HCT116 (cell line): ENCODE measurements around the gene MYZAP. TPM values are rescaled to one million over a fixed set of nuclear protein-coding genes. Genes with fewer than 3 reads are reported as not detected.

Experiments used
- ATAC-seq: fragments of 200-7000 bp; cut with Tn5 transposase; 2 replicates; pipeline ENCODE4 v1.9.1; 2020; ENCODE audit warnings: mild to moderate bottlenecking, moderate library complexity
- BruUV-seq: library from RNA; stranded (reverse); fragments of 400-500 nt; replicated peaks from 2 replicates; lab custom pipeline; 2021; lab: Mats Ljungman, UMichigan
- CTCF ChIA-PET: fragments of 300-600 bp; sonication (Branson Sonifier 250); formaldehyde crosslinking; loops from one replicate; lab custom pipeline; 2021; ENCODE audit warnings: antibody characterized with exemption; lab: Charles Lee
- POLR2A ChIA-PET: fragments of 300-600, 350-600 bp; sonication (Branson Sonifier 250); formaldehyde crosslinking; loops from one replicate; lab custom pipeline; 2021; ENCODE audit warnings: antibody characterized with exemption; lab: Charles Lee
- RAD21 ChIA-PET, 2 experiments: fragments of 300-600 bp; sonication (Branson Sonifier 250); formaldehyde crosslinking; loops; one replicate each; lab custom pipeline; 2023; ENCODE audit warnings: low total read pairs in 2 of 2; ENCODE audit not compliant: uncharacterized antibody in 2 of 2, unreplicated experiment in 2 of 2, low non-redundant PET in 1 of 2; lab: Charles Lee
- DNase-seq: peaks from one replicate; pipeline ENCODE4 v3.0.0-alpha.2; 2010; ENCODE audit warnings: low read depth, low spot score
- H2AFZ ChIP-seq: fragments of 200-600 bp; shearing (Covaris generic), sonication (generic); 2 replicates; pipeline ENCODE4 v1.6.1; 2017; ENCODE audit warnings: low read depth, mixed run types, mixed read lengths, antibody characterized with exemption, low read length; ENCODE audit not compliant: poor library complexity, severe bottlenecking
- H3K27ac ChIP-seq: 2 replicates; pipeline ENCODE4 v1.5.1; 2012; ENCODE audit warnings: low read depth, low read length
- H3K27me3 ChIP-seq: fragments of 200-600 bp; sonication (generic); 2 replicates; pipeline ENCODE4 v1.6.1; 2016; ENCODE audit warnings: mixed run types, low read length, mixed read lengths; ENCODE audit not compliant: insufficient read depth
- H3K36me3 ChIP-seq, 2 experiments: fragments of 200-500 bp in 1 of 2; fragments of 200-600 bp in 1 of 2; sonication (Bioruptor generic) in 1 of 2; sonication (generic) in 1 of 2; 2 replicates each; pipeline versions ENCODE4 v1.5.1 to v1.6.1; 2014 to 2016; ENCODE audit warnings: low read length in 2 of 2, inconsistent platforms in 1 of 2, mixed read lengths in 1 of 2, mixed run types in 1 of 2; ENCODE audit not compliant: insufficient read depth in 2 of 2, control insufficient read depth in 1 of 2
- H3K4me1 ChIP-seq, 2 experiments: fragments of 200-600 bp in 1 of 2; sonication (generic) in 1 of 2; 2 replicates each; pipeline versions ENCODE4 v1.5.1 to v1.6.1; 2012 to 2017; ENCODE audit warnings: low read length in 2 of 2, inconsistent platforms in 1 of 2, mild to moderate bottlenecking in 1 of 2, mixed read lengths in 1 of 2, mixed run types in 1 of 2, moderate library complexity in 1 of 2; ENCODE audit not compliant: insufficient read depth in 2 of 2, control insufficient read depth in 1 of 2
- H3K4me2 ChIP-seq: fragments of 200-600 bp; sonication (generic); 2 replicates; pipeline ENCODE4 v1.6.1; 2017; ENCODE audit warnings: mixed run types, low read length, mixed read lengths
- H3K4me3 ChIP-seq, 2 experiments: fragments of 200-600 bp in 1 of 2; sonication (generic) in 1 of 2; replicated peaks in 1 of 2; 2 replicates each; pipeline ENCODE4 v1.5.1; 2011 to 2016; ENCODE audit warnings: low read length in 2 of 2, control low read depth in 1 of 2, low read depth in 1 of 2, mild to moderate bottlenecking in 1 of 2, mixed read lengths in 1 of 2, mixed run types in 1 of 2
- H3K79me2 ChIP-seq: fragments of 200-600 bp; sonication (generic); 2 replicates; pipeline ENCODE4 v1.6.1; 2017; ENCODE audit warnings: mild to moderate bottlenecking, mixed run types, low read length, moderate library complexity, mixed read lengths; ENCODE audit not compliant: insufficient read depth
- H3K9ac ChIP-seq: fragments of 200-600 bp; sonication (generic); 2 replicates; pipeline ENCODE4 v1.6.1; 2016; ENCODE audit warnings: low read length, mixed read lengths
- H3K9me2 ChIP-seq: fragments of 200-600 bp; sonication (generic), shearing (Covaris generic); 2 replicates; pipeline ENCODE4 v1.6.1; 2017; ENCODE audit warnings: mixed run types, mild to moderate bottlenecking, moderate library complexity; ENCODE audit not compliant: insufficient read depth
- H3K9me3 ChIP-seq, 2 experiments: fragments of 200-500 bp in 1 of 2; fragments of 200-600 bp in 1 of 2; sonication (Bioruptor generic) in 1 of 2; sonication (generic) in 1 of 2; 2 replicates each; pipeline ENCODE4 v1.6.1; 2014 to 2017; ENCODE audit warnings: low read length in 2 of 2, mixed read lengths in 2 of 2, inconsistent platforms in 1 of 2, low read depth in 1 of 2, mild to moderate bottlenecking in 1 of 2, mixed run types in 1 of 2, moderate library complexity in 1 of 2; ENCODE audit not compliant: control insufficient read depth in 1 of 2, insufficient read depth in 1 of 2
- H4K20me1 ChIP-seq: fragments of 200-600 bp; sonication (generic), shearing (Covaris generic); 2 replicates; pipeline ENCODE4 v1.6.1; 2017; ENCODE audit warnings: mixed run types, mild to moderate bottlenecking, moderate library complexity; ENCODE audit not compliant: insufficient read depth
- CTCF ChIP-seq, 3 experiments: fragments of 200-600 bp in 1 of 3; sonication (generic) in 1 of 3; IDR thresholded peaks in 2 of 3; conservative IDR thresholded peaks in 1 of 3; 2 replicates each; pipeline ENCODE4 v1.5.1; 2012 to 2017; ENCODE audit warnings: low read depth in 2 of 3, low read length in 2 of 3, antibody characterized with exemption in 1 of 3, borderline replicate concordance in 1 of 3, control low read depth in 1 of 3, mild to moderate bottlenecking in 1 of 3, mixed read lengths in 1 of 3, mixed run types in 1 of 3, moderate library complexity in 1 of 3; ENCODE audit not compliant: insufficient read depth in 1 of 3
- EZH2phosphoT487 ChIP-seq: fragments of 200-600 bp; IDR thresholded peaks from 2 replicates; pipeline ENCODE4 v1.6.1; 2018; ENCODE audit warnings: antibody characterized with exemption, borderline replicate concordance
- FOSL1 ChIP-seq: IDR thresholded peaks from 2 replicates; pipeline ENCODE4 v1.6.1; 2012; ENCODE audit warnings: low read depth
- MAX ChIP-seq: IDR thresholded peaks from 2 replicates; pipeline ENCODE4 v1.6.1; 2012
- POLR2A ChIP-seq: IDR thresholded peaks from 2 replicates; pipeline ENCODE4 v1.7.0; 2011; ENCODE audit warnings: borderline replicate concordance; ENCODE audit not compliant: insufficient read depth, insufficient read length; ENCODE audit errors: extremely low read depth
- SP1 ChIP-seq: IDR thresholded peaks from 2 replicates; pipeline ENCODE4 v1.6.1; 2012; ENCODE audit warnings: low read depth
- YY1 ChIP-seq: IDR thresholded peaks from 2 replicates; pipeline ENCODE4 v1.6.1; 2011; ENCODE audit warnings: low read length, low read depth, moderate library complexity, mild to moderate bottlenecking; ENCODE audit not compliant: insufficient replicate concordance; ENCODE audit errors: extremely low read depth
- ZBTB33 ChIP-seq: IDR thresholded peaks from 2 replicates; pipeline ENCODE4 v1.6.1; 2011; ENCODE audit warnings: mild to moderate bottlenecking, low read length, moderate library complexity; ENCODE audit not compliant: insufficient replicate concordance; ENCODE audit errors: extremely low read depth
- ZFX ChIP-seq: fragments of 450-650 bp; IDR thresholded peaks from 2 replicates; pipeline ENCODE4 v1.6.1; 2017
- ZNF274 ChIP-seq: fragments of 200-500 bp; sonication (Bioruptor generic); IDR thresholded peaks from 2 replicates; pipeline ENCODE4 v1.6.1; 2014; ENCODE audit warnings: mild to moderate bottlenecking, low read depth, low read length, inconsistent platforms
- intact Hi-C: fragments of 100-400 bp; cut with micrococcal nuclease; formaldehyde crosslinking; loops from 2 replicates; pipeline ENCODE4 v1.10.0; 2022
- total RNA-seq: library from RNA; stranded (reverse); gene quantifications from one replicate; pipeline ENCODE4 v1.2.1, GENCODE V29; 2021; ENCODE audit not compliant: unreplicated experiment
- TF ChIP-seq, protein P1 (sequence below): IDR thresholded peaks from 2 replicates; pipeline ENCODE4 v1.6.1; 2012
- TF ChIP-seq, protein P2 (sequence below): IDR thresholded peaks from 2 replicates; pipeline ENCODE4 v1.6.1; 2012; ENCODE audit warnings: low read depth

The MYZAP gene
- total RNA-seq, 1 experiment from 2014 or later: 5.8 TPM

DNA sequence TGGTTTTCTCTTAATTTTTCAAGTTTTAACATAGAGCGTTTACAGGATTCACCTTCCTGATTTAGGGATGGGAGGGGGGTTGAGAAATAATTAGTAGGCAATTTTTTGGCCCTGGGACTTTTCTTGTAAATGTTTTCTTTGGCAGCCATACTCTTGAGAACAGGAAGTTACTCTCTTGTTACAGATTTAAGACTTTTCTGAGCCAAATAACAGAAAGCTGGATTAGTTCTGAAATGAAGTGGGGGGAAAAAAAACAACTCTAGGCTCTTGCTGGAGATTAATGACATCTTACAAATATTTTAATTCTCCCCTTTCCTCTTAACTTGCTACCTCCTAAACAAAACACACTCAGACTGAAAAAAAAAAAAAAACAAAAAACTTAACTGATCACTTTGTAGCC lies 101.0 kb downstream of the MYZAP start:
- Histone ChIP-seq H3K27ac (no peak overlapping the region), H3K9me2 (no peaks in the 10 kb centered on the region), H3K9me3 (no peaks in the 10 kb centered on the region), H3K4me1 (peaks cover 0 to 2% of the 10 kb centered on the region in 2 experiments; a peak in 1 of 4 replicates), H3K27me3 (no peaks in the 10 kb centered on the region), H3K9ac (no peak overlapping the region), H3K4me2 (no peak overlapping the region), H2AFZ (no peak overlapping the region), H3K79me2 (no peaks in the 10 kb centered on the region), H4K20me1 (no peaks in the 10 kb centered on the region), H3K4me3 (no peak overlapping the region), H3K36me3 (no peaks in the 10 kb centered on the region)
- ChIA-PET CTCF (interaction anchor here (1.3 kb wide), 1 partner anchor 378 kb away, joined by 4 read pairs; no protein-coding TSS in a partner anchor), RAD21 (no interaction called here), POLR2A (interaction anchor here (0.6 kb wide), 1 partner anchor 369 kb away, joined by 5 read pairs; no protein-coding TSS in a partner anchor)
- intact Hi-C loops: no loop called here
- DNase-seq (no peak), ATAC-seq (no peak)
- no peak for TF ChIP-seq ZFX
- TF ChIP-seq, protein P1, sequence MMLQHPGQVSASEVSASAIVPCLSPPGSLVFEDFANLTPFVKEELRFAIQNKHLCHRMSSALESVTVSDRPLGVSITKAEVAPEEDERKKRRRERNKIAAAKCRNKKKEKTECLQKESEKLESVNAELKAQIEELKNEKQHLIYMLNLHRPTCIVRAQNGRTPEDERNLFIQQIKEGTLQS: no peak
- no TSS peak for BruUV-seq

DNA sequence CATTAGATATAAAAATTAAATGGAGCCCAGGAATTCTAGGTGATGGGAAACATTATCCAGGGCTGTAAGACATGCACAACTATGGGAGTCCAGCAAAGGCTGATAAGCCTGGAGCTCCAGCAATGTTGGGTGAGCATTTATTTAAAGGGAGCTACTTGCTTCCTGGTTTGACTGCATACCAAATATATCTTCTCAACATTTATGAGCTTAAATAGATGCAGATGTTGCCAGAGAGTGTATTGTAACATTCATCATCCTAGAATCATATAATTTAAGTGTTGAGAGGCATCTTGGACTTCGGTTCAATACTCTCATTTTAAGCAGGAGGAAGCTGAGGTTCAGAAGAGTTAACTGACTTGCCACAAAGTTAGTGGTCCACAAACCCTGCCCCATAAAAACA lies 102.6 kb downstream of the MYZAP start:
- Histone ChIP-seq H3K79me2 (no peaks in the 10 kb centered on the region), H3K4me2 (no peak overlapping the region), H4K20me1 (no peaks in the 10 kb centered on the region), H2AFZ (no peak overlapping the region), H3K9ac (no peak overlapping the region), H3K27ac (no peak overlapping the region), H3K36me3 (no peaks in the 10 kb centered on the region), H3K4me3 (no peak overlapping the region), H3K27me3 (no peaks in the 10 kb centered on the region), H3K9me2 (no peaks in the 10 kb centered on the region), H3K9me3 (no peaks in the 10 kb centered on the region), H3K4me1 (peaks cover 0 to 2% of the 10 kb centered on the region in 2 experiments; a peak in 1 of 4 replicates)
- POLR2A ChIA-PET: no interaction called here
- no TSS peak for BruUV-seq
- CTCF ChIA-PET: no interaction called here
- intact Hi-C loops: no loop called here
- DNase-seq (no peak), ATAC-seq (no peak)
- RAD21 ChIA-PET: no interaction called here
- TF ChIP-seq FOSL1: no peak
- no peak for TF ChIP-seq YY1
- TF ChIP-seq MAX: no peak
- no peak for TF ChIP-seq EZH2phosphoT487
- no peak for TF ChIP-seq ZBTB33
- no peak for TF ChIP-seq SP1
- TF ChIP-seq CTCF (IDR thresholded peaks at IDR 0.05 in 2 of 3, conservative IDR thresholded peaks at IDR 0.05 in 1 of 3; ENCODE audit: borderline replicate concordance in 1 of 3, insufficient read depth in 1 of 3, low read depth in 2 of 3, low read length in 2 of 3): no peak
- TF ChIP-seq ZNF274: no peak
- TF ChIP-seq, protein P2, sequence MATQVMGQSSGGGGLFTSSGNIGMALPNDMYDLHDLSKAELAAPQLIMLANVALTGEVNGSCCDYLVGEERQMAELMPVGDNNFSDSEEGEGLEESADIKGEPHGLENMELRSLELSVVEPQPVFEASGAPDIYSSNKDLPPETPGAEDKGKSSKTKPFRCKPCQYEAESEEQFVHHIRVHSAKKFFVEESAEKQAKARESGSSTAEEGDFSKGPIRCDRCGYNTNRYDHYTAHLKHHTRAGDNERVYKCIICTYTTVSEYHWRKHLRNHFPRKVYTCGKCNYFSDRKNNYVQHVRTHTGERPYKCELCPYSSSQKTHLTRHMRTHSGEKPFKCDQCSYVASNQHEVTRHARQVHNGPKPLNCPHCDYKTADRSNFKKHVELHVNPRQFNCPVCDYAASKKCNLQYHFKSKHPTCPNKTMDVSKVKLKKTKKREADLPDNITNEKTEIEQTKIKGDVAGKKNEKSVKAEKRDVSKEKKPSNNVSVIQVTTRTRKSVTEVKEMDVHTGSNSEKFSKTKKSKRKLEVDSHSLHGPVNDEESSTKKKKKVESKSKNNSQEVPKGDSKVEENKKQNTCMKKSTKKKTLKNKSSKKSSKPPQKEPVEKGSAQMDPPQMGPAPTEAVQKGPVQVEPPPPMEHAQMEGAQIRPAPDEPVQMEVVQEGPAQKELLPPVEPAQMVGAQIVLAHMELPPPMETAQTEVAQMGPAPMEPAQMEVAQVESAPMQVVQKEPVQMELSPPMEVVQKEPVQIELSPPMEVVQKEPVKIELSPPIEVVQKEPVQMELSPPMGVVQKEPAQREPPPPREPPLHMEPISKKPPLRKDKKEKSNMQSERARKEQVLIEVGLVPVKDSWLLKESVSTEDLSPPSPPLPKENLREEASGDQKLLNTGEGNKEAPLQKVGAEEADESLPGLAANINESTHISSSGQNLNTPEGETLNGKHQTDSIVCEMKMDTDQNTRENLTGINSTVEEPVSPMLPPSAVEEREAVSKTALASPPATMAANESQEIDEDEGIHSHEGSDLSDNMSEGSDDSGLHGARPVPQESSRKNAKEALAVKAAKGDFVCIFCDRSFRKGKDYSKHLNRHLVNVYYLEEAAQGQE: no peak
- TF ChIP-seq POLR2A: no peak
